Measurements from ENCODE around the gene LRRC74B.
"Not testable (repeated sequence)": the region's sequence is repeated elsewhere in the genome, so short reads cannot be mapped to it uniquely, and the experiment has no call there.

- TF ChIP-seq, protein P1, sequence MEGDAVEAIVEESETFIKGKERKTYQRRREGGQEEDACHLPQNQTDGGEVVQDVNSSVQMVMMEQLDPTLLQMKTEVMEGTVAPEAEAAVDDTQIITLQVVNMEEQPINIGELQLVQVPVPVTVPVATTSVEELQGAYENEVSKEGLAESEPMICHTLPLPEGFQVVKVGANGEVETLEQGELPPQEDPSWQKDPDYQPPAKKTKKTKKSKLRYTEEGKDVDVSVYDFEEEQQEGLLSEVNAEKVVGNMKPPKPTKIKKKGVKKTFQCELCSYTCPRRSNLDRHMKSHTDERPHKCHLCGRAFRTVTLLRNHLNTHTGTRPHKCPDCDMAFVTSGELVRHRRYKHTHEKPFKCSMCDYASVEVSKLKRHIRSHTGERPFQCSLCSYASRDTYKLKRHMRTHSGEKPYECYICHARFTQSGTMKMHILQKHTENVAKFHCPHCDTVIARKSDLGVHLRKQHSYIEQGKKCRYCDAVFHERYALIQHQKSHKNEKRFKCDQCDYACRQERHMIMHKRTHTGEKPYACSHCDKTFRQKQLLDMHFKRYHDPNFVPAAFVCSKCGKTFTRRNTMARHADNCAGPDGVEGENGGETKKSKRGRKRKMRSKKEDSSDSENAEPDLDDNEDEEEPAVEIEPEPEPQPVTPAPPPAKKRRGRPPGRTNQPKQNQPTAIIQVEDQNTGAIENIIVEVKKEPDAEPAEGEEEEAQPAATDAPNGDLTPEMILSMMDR (IDR thresholded peaks at IDR 0.05), result not testable (repeated sequence)
- not testable (repeated sequence) for TF ChIP-seq POLR2A (IDR thresholded peaks at IDR 0.05)
Observed at GRCh38 chr22:21091220-21091619, 45.5 kb downstream of the LRRC74B start.
